Astrocyte (in vitro differentiated cells and primary cell): ENCODE results near the gene ALPG. TPM values are rescaled to one million over a fixed set of nuclear protein-coding genes. Genes with fewer than 3 reads are reported as not detected.
"Not testable (repeated sequence)": the region's sequence is repeated elsewhere in the genome, so short reads cannot be mapped to it uniquely, and the experiment has no call there.

ENCODE experiments used
- DNase-seq: peaks from one replicate; pipeline ENCODE4 v3.0.0-alpha.2; 2010; ENCODE audit warnings: low read depth
- FAIRE-seq: peaks from 2 replicates; lab custom pipeline; 2011; peaks lifted over from hg19 to GRCh38; lab: Jason Lieb, UNC
- H2AFZ ChIP-seq: 2 replicates; pipeline ENCODE4 v1.6.0; 2012; ENCODE audit warnings: low read depth, low read length, inconsistent platforms
- H3K27ac ChIP-seq: 2 replicates; pipeline ENCODE4 v1.5.1; 2011; ENCODE audit warnings: low read depth, low read length, inconsistent platforms
- H3K27me3 ChIP-seq: 2 replicates; pipeline ENCODE4 v1.6.0; 2011; ENCODE audit warnings: low read length, inconsistent platforms; ENCODE audit not compliant: insufficient read depth
- H3K36me3 ChIP-seq: 2 replicates; pipeline ENCODE4 v1.5.1; 2011; ENCODE audit warnings: low read length, inconsistent platforms; ENCODE audit not compliant: insufficient read depth
- H3K4me1 ChIP-seq: 2 replicates; pipeline ENCODE4 v1.5.1; 2011; ENCODE audit warnings: low read length, inconsistent platforms; ENCODE audit not compliant: insufficient read depth
- H3K4me2 ChIP-seq: 2 replicates; pipeline ENCODE4 v1.6.0; 2012; ENCODE audit warnings: low read length, inconsistent platforms
- H3K4me3 ChIP-seq: 2 replicates; pipeline ENCODE4 v1.5.1; 2011; ENCODE audit warnings: low read depth, mild to moderate bottlenecking, low read length, inconsistent platforms; ENCODE audit not compliant: insufficient read depth
- H3K79me2 ChIP-seq: 2 replicates; pipeline ENCODE4 v1.6.0; 2012; ENCODE audit warnings: mild to moderate bottlenecking, low read length, inconsistent platforms; ENCODE audit not compliant: insufficient read depth
- H3K9ac ChIP-seq: 2 replicates; pipeline ENCODE4 v1.6.0; 2012; ENCODE audit warnings: mild to moderate bottlenecking, low read length, inconsistent platforms
- H3K9me3 ChIP-seq: 2 replicates; pipeline ENCODE4 v1.5.1; 2012; ENCODE audit warnings: low read depth, mild to moderate bottlenecking, low read length, inconsistent platforms; ENCODE audit not compliant: insufficient read depth
- H4K20me1 ChIP-seq: 2 replicates; pipeline ENCODE4 v1.6.0; 2012; ENCODE audit warnings: low read length, inconsistent platforms; ENCODE audit not compliant: insufficient read depth
- H3K27ac Mint-ChIP-seq: one replicate; pipeline ENCODE4 v1.8.0; 2021; ENCODE audit warnings: mild to moderate bottlenecking, mixed read lengths; ENCODE audit not compliant: unreplicated experiment
- H3K27me3 Mint-ChIP-seq: one replicate; pipeline ENCODE4 v1.8.0; 2021; ENCODE audit warnings: low read depth, mixed read lengths; ENCODE audit not compliant: unreplicated experiment
- H3K36me3 Mint-ChIP-seq: one replicate; pipeline ENCODE4 v1.8.0; 2021; ENCODE audit warnings: low read depth, mixed read lengths; ENCODE audit not compliant: unreplicated experiment
- H3K4me1 Mint-ChIP-seq: one replicate; pipeline ENCODE4 v1.8.0; 2021; ENCODE audit warnings: low read depth, mixed read lengths; ENCODE audit not compliant: unreplicated experiment
- H3K4me3 Mint-ChIP-seq: one replicate; pipeline ENCODE4 v1.8.0; 2021; ENCODE audit warnings: mild to moderate bottlenecking, moderate library complexity, mixed read lengths; ENCODE audit not compliant: unreplicated experiment
- H3K9me3 Mint-ChIP-seq: one replicate; pipeline ENCODE4 v1.8.0; 2021; ENCODE audit warnings: mild to moderate bottlenecking, mixed read lengths; ENCODE audit not compliant: unreplicated experiment
- CTCF ChIP-seq: IDR thresholded peaks from 2 replicates; pipeline ENCODE4 v1.5.1; 2011; ENCODE audit warnings: low read depth, mild to moderate bottlenecking, inconsistent platforms, low read length, moderate library complexity; ENCODE audit not compliant: insufficient read depth
- EZH2 ChIP-seq: IDR thresholded peaks from 2 replicates; pipeline ENCODE4 v1.6.1; 2012; ENCODE audit warnings: mild to moderate bottlenecking, low read length, inconsistent platforms; ENCODE audit not compliant: insufficient read depth
- total RNA-seq: library from RNA; stranded (reverse); gene quantifications from 2 replicates; pipeline ENCODE4 v1.2.1, GENCODE V29; 2021

Gene ALPG
- total RNA-seq, 1 donor from 2014 or later, result 0.27 TPM

DNA sequence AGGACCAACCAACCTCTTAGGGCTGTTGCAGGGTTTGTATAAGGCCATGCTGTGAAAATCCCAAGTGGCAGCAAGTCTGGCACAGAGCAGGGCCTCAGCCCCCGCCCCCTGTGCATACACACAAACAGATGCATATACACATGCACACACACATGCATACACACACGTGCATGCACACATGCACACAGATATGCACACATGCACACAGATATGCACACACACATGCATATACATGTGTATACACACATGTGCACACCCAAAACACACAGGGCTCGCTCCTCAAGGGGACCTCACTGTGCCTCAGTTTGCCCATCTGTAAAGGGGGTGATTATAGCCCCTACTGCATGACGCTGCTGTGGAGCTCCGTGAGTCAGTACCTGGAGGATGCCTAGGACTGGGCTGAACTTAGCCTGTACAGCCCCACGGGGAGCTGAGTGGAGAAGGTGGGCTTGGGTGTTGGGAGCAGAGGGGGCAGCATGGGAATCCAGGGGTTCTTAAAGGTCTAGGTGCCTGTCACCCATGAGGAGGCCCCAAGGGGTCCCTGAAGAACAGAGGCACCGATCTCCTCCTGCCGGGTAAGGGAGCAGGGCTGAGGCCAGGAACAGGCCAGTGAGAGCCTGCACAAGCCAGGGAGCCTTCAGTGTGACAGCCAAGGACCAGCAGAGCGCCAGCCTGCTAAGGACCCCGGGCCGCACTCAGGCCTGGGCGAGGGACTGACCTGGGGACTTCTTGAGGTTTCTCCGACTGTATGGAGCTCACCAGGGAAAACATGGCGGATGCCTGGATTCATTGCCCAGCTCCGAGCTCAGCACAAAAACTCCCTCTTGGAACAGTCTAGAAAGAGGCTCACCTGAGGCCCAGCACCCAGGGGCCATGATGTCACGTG, 25.3 kb downstream of the ALPG start:
- DNase-seq (no peak), FAIRE-seq (no peak)
- Histone ChIP-seq H3K36me3 (no peaks in the 10 kb centered on the region), H4K20me1 (no peaks in the 10 kb centered on the region), H3K79me2 (no peaks in the 10 kb centered on the region), H3K4me2 (no peak overlapping the region), H3K4me1 (no peaks in the 10 kb centered on the region), H3K4me3 (no peak overlapping the region), H3K9ac (no peak overlapping the region), H3K27ac (no peak overlapping the region), H3K9me3 (no peaks in the 10 kb centered on the region), H2AFZ (no peak overlapping the region), H3K27me3 (peaks cover 4% of the 10 kb centered on the region)
- Mint-ChIP-seq H3K27me3 (peaks cover 26% of the 10 kb centered on the region), H3K4me3 (no peak overlapping the region), H3K36me3 (no peaks in the 10 kb centered on the region), H3K27ac (no peak overlapping the region), H3K4me1 (no peaks in the 10 kb centered on the region), H3K9me3 (no peaks in the 10 kb centered on the region)
- TF ChIP-seq EZH2 (no peak), CTCF (no peak)

DNA sequence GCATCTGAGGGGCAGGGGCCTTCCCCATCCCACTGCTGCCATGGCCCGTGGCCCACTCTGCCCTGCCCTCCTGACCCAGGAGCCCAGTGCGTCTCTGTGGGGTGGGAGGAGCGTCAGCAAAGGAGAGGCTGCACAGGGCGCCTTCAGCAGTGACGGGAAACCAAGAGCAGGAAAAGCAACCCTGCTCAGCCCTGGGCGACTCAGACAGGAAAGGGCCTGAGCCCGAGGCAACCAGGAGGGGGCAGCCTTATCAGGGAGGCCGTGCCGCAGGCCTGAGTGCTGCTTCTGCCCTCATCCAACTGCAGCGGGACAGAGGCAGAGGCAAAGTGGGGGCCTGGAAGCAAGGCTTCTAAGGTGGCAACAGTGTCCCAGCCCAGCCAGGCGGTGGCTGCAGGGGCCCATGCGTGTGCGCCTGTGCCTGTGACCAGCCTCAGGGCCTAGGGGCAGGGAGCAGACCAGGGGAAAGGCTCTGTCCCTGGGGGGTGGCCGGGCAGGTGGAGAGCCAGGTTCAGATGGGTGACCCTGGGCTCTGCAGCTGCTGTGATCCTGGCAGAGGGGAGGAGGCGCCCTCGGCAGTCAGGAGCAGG, 26.0 kb downstream of the ALPG start:
- H3K9me3 Mint-ChIP-seq, result no peaks in the 10 kb centered on the region
- Histone ChIP-seq H3K79me2 (no peaks in the 10 kb centered on the region), H4K20me1 (no peaks in the 10 kb centered on the region), H2AFZ (no peak overlapping the region), H3K9me3 (no peaks in the 10 kb centered on the region), H3K27ac (no peak overlapping the region), H3K4me1 (no peaks in the 10 kb centered on the region), H3K9ac (no peak overlapping the region), H3K4me3 (no peak overlapping the region), H3K36me3 (no peaks in the 10 kb centered on the region), H3K4me2 (no peak overlapping the region), H3K27me3 (peaks cover 4% of the 10 kb centered on the region)
- FAIRE-seq (no peak), DNase-seq (no peak)
- peaks cover 32% of the 10 kb centered on the region for H3K27me3 Mint-ChIP-seq
- H3K27ac Mint-ChIP-seq, result no peak overlapping the region
- H3K36me3 Mint-ChIP-seq, result no peaks in the 10 kb centered on the region
- TF ChIP-seq EZH2 (no peak), CTCF (no peak)
- no peaks in the 10 kb centered on the region for H3K4me1 Mint-ChIP-seq
- no peak overlapping the region for H3K4me3 Mint-ChIP-seq

- not testable (repeated sequence) for H3K4me3 Mint-ChIP-seq, H3K9ac ChIP-seq, DNase-seq, H3K27me3 ChIP-seq, H3K4me1 Mint-ChIP-seq, H3K79me2 ChIP-seq, H3K36me3 ChIP-seq, H4K20me1 ChIP-seq, FAIRE-seq, H3K9me3 ChIP-seq, H3K27ac ChIP-seq, H3K4me2 ChIP-seq, H3K27ac Mint-ChIP-seq, H3K4me1 ChIP-seq, H3K36me3 Mint-ChIP-seq, H3K9me3 Mint-ChIP-seq, H3K4me3 ChIP-seq, H2AFZ ChIP-seq
- H3K27me3 Mint-ChIP-seq, result peaks cover 38% of the 10 kb centered on the region
Observed at GRCh38 chr2:232433622-232434021, 27.0 kb downstream of the ALPG start.
